ENCODE data around the gene GH2.
"Not testable (repeated sequence)": the region's sequence is repeated elsewhere in the genome, so short reads cannot be mapped to it uniquely, and the experiment has no call there.

The GH2 gene

DNA sequence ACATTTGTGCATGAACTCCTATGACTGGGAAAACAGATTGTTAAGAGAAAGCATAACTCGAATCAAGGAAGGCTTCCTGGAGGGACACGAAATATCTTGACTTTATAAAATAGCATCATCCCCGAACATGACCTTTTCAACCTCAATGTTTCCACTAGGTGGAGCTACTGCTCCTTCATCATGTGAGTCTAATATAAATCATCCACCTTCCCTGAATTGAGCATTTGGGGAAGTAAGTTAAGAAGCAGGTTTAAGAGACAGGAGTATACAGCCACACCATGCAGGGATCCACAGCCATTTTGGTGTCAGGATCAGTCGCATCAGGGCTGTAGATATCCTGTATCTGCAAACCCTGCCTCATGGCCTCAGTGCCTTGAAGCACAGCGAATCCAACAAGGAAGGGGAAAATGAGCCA is 22.1 kb upstream of the GH2 start:
- not testable (repeated sequence) for H2AFZ ChIP-seq (ENCODE audit: low read depth, low read length); H3K4me1 ChIP-seq (ENCODE audit: insufficient read depth, low read length); H3K27me3 ChIP-seq (ENCODE audit: insufficient read depth, low read length); H3K4me3 ChIP-seq (ENCODE audit: low read length); H3K36me3 ChIP-seq (ENCODE audit: insufficient read depth, low read length); H3K9me3 ChIP-seq (ENCODE audit: low read length)

DNA sequence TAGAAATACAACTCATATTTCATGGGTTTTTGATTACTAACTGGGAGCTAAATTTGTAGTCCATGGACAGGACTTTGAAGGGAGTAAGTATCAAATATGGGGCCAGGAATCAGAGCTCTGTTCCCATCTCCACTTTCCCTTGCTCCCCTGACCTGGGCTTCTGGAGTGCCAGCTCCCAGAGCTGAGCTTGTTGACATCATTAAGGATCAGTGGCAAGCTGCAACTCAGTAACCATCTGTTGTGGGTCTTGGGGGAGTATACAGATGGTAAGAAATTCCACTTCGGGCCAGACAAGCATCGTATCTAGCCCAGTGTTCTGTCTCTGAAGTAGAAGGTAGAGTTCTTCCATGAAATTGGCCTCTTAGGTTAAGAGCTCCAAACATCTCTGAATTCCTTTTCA is 20.2 kb upstream of the GH2 start:
- not testable (repeated sequence) for H3K36me3 ChIP-seq (ENCODE audit: insufficient read depth, low read length); H3K4me3 ChIP-seq (ENCODE audit: low read length); H3K27me3 ChIP-seq (ENCODE audit: insufficient read depth, low read length); H3K9me3 ChIP-seq (ENCODE audit: low read length); H2AFZ ChIP-seq (ENCODE audit: low read depth, low read length); H3K4me1 ChIP-seq (ENCODE audit: insufficient read depth, low read length)

DNA sequence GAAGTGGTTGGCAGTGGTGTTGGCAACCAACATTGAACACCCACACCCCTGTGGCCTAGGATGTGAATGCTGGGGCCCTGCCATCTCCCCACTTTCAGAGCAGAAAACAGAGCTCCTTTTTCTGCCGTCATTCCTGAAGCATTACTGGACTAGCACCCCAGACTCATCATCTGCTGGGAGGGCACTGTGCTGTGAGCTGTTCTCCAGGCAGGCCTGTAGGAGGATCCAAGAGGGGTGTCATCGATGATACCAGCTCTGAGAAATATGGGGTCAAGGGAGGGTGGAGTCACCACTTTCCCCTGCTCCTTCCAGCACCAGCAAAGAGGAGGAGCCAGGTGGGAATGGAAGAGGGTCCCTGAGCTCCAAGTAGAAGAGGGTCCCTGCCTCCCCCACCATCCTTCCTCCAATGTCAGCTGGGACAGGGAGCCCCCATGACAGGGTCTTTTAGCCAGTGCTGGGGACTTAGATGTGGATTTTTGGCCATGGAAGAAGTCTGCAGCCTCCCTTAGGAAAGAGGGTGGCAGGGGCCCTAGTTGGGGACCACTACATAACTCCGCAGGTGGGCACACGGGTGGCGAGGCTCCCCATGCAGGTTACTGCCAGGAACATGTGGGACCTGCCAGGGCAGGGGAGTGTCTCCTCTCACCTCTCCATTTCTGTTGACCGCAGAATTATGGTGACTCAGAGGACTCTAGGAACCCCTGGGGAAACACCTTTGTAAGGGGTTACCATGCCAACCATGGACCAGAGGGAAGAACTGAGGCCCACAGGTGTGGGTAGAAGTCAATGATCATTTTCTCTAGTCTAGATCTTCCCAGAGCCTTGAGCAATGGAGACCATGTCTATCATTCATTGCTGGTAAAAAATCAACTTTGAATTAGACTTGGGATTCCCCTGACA is 17.4 kb upstream of the GH2 start:
- not testable (repeated sequence) for H3K27me3 ChIP-seq (ENCODE audit: insufficient read depth, low read length); H2AFZ ChIP-seq (ENCODE audit: low read depth, low read length); H3K4me3 ChIP-seq (ENCODE audit: low read length); H3K4me1 ChIP-seq (ENCODE audit: insufficient read depth, low read length); H3K36me3 ChIP-seq (ENCODE audit: insufficient read depth, low read length); H3K9me3 ChIP-seq (ENCODE audit: low read length)

DNA sequence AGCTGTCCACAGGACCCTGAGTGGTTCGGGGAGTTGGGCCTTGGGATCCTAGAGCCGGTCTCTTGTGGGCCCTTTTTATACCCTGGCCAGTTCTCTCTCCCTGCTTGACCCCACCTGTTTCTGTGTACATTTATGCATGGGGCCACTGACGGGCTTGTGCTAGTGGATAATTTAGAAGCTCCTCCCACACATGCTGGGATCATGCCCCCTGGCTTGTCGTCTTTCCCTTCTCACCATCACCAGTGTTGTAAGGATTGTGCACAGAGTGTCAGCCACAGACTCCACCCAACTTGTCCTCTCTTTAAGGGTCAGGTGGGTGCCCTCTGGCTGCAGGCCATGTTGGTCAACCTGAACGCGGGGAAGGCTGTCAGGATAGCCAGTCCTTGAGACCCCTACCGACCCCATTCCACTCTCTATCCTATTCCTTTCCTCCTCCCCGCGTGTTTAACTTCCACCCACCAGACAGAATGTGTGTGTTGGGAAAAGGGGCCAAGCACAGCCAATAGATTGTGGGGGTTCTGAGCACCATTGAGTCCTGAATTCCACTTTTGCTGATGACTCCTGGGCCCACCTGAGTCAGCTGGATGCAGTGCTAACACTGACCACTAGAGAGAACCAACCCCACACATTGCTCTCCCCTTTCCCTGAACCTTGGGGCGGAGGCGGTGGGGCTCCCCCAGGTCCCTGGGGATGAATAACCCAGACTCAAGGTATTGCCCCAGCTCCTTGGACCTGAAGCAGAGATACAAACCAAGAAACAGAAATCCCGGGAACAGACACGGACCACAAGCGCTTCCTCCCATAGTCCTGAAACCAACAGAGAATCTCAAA is 15.0 kb upstream of the GH2 start, which contains the start of gene CSH1:
Gene CSH1 (minus strand): TSS at position 51 of the 831 bp plus-strand sequence. CDS start 63 bp downstream, outside the sequence.
- H3K36me3 ChIP-seq (ENCODE audit: insufficient read depth, low read length); H3K4me3 ChIP-seq (ENCODE audit: low read length); H3K4me1 ChIP-seq (ENCODE audit: insufficient read depth, low read length); H3K9me3 ChIP-seq (ENCODE audit: low read length); H2AFZ ChIP-seq (ENCODE audit: low read depth, low read length); H3K27me3 ChIP-seq (ENCODE audit: insufficient read depth, low read length): not testable (repeated sequence)

DNA sequence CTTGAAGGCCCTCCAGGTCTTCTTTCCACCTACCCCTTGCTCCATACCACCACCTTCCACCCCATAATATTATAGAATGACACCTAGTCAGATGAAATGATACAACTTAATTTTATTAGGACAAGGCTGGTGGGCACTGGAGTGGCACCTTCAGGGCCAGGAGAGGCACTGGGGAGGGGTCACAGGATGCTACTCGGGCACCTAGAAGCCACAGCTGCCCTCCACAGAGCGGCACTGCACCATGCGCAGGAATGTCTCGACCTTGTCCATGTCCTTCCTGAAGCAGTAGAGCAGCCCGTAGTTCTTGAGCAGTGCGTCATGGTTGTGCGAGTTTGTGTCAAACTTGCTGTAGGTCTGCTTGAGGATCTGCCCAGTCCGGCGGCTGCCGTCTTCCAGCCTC is 13.1 kb upstream of the GH2 start:
- H3K4me3 ChIP-seq (ENCODE audit: low read length); H3K4me1 ChIP-seq (ENCODE audit: insufficient read depth, low read length); H2AFZ ChIP-seq (ENCODE audit: low read depth, low read length); H3K9me3 ChIP-seq (ENCODE audit: low read length); H3K27me3 ChIP-seq (ENCODE audit: insufficient read depth, low read length); H3K36me3 ChIP-seq (ENCODE audit: insufficient read depth, low read length): not testable (repeated sequence)

DNA sequence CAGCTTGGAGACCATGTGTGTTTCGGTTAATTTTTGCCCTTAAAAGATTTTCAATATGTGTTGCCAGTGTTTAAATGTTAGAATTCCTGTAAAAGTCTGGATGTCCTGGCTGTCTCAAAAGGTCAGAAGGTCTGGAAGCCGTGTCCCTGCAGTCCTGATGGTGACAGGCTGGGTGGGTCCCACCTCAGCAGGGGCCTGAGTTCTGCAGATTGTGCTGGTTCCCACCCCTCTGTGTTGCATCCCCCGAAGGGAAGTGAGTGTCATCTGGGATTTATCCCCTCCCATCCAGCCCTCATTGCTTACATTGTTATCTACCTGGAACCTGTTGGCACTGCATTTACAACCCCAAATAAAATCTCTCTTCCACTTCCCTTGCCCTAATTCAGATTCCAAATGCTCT is 12.3 kb upstream of the GH2 start:
- not testable (repeated sequence) for H3K9me3 ChIP-seq (ENCODE audit: low read length); H3K4me1 ChIP-seq (ENCODE audit: insufficient read depth, low read length); H2AFZ ChIP-seq (ENCODE audit: low read depth, low read length); H3K4me3 ChIP-seq (ENCODE audit: low read length); H3K36me3 ChIP-seq (ENCODE audit: insufficient read depth, low read length); H3K27me3 ChIP-seq (ENCODE audit: insufficient read depth, low read length)

DNA sequence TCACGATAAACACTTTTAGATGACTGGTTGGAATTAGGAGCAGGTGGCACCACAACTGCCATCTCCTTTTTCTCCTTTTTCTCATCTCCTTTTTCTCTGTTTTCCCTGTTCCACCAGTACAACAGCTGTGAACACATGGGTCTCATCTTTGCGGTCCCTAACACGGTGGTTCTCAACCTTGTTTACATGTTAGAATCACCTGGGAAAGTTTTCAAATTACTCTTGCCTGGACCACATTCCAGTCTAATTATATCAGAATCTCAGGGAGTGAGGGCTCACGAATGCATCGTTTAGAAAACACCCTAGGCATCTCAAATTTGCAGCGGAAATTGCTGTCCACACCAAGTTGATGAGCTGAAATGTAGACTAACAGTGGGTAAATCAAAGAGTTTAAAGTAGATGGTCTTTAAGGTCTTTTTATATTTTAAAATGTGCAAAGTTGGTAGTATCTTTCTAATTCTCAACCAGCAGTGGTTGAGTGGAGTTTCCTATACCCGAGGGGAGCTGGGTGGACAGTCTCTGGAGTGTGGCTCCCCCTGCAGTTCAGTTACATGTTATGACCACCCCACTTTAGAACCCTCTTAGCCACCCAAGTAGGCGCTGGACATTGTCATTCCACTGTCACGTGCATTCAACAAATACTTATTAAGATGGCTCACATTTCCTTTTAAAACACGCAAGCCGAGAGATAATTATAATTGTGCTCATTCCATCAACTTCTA is 10.7 kb upstream of the GH2 start:
- not testable (repeated sequence) for H3K27me3 ChIP-seq (ENCODE audit: insufficient read depth, low read length); H3K36me3 ChIP-seq (ENCODE audit: insufficient read depth, low read length); H3K4me1 ChIP-seq (ENCODE audit: insufficient read depth, low read length); H2AFZ ChIP-seq (ENCODE audit: low read depth, low read length); H3K9me3 ChIP-seq (ENCODE audit: low read length); H3K4me3 ChIP-seq (ENCODE audit: low read length)

DNA sequence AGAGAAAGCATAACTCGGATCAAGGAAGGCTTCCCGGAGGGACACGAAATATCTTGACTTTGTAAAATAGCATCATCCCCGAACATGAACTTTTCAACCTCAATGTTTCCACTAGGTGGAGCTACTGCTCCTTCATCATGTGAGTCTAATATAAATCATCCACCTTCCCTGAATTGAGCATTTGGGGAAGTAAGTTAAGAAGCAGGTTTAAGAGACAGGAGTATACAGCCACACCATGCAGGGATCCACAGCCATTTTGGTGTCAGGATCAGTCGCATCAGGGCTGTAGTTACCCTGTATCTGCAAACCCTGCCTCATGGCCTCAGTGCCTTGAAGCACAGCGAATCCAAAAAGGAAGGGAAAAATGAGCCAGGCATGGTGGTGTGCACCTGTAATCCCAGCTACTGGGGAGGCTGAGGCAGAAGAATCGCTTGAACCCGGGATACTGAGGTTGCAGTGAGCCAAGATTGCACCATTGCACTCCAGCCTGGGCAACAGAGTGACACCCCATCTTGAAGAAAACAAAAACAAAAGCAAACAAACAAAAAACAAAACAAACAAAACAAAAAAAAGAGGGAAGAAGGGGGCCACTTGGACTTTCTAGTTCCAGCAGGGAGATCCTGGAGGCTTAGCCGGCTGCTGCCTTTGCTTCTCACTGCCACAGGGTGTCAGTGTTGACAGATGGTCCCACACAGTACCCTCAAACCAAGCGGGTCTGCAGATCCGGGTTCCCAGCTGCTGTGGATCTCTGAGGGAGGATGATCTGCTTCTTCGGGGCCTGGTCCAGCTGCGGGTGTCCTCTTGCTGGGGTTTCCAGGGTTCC is 7.5 kb upstream of the GH2 start:
- not testable (repeated sequence) for H2AFZ ChIP-seq (ENCODE audit: low read depth, low read length); H3K4me1 ChIP-seq (ENCODE audit: insufficient read depth, low read length); H3K27me3 ChIP-seq (ENCODE audit: insufficient read depth, low read length); H3K4me3 ChIP-seq (ENCODE audit: low read length); H3K9me3 ChIP-seq (ENCODE audit: low read length); H3K36me3 ChIP-seq (ENCODE audit: insufficient read depth, low read length)

DNA sequence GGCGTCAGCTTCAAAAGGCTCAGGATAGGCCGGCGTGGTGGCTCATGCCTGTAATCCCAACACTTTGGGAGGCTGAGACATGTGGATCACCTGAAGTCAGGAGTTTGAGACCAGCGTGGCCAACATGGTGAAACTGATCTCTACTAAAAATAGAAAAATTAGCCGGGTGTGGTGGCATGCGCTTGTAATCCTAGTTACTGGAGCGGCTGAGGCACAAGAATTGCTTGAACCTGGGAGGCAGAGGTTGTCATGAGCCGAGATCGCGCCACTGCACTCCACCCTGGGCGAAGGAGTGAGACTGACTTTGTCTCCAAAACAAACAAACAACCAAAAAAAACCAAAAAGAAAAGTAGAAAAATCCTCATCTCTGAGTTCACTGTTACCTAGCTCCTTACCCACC is 3.4 kb upstream of the GH2 start:
- not testable (repeated sequence) for H3K4me3 ChIP-seq (ENCODE audit: low read length); H3K4me1 ChIP-seq (ENCODE audit: insufficient read depth, low read length); H3K36me3 ChIP-seq (ENCODE audit: insufficient read depth, low read length); H3K9me3 ChIP-seq (ENCODE audit: low read length); H2AFZ ChIP-seq (ENCODE audit: low read depth, low read length); H3K27me3 ChIP-seq (ENCODE audit: insufficient read depth, low read length)

DNA sequence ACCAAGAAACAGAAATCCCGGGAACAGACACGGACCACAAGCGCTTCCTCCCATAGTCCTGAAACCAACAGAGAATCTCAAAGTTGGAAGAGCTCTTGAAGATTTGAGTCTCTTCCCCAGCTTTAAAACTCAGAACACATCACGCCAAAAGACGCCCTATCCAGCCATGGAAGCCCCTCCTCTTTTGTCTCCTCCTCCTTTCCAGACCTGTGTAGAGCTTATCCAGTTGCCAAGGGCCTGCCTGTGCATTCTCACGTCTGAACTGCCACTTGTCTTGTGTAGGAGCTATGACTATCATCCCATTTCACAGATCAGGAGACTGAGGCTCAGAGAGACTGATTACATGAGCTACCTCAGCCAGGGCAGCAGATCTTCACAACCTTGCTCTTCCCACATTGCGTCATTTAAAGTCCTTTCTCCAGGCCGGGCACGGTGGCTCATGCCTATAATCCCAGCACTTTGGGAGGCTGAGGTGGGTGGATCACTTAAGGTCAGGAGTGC is 932 bp upstream of the GH2 start:
- H3K4me1 ChIP-seq (ENCODE audit: insufficient read depth, low read length); H3K9me3 ChIP-seq (ENCODE audit: low read length); H3K4me3 ChIP-seq (ENCODE audit: low read length); H3K27me3 ChIP-seq (ENCODE audit: insufficient read depth, low read length); H3K36me3 ChIP-seq (ENCODE audit: insufficient read depth, low read length); H2AFZ ChIP-seq (ENCODE audit: low read depth, low read length): not testable (repeated sequence)

DNA sequence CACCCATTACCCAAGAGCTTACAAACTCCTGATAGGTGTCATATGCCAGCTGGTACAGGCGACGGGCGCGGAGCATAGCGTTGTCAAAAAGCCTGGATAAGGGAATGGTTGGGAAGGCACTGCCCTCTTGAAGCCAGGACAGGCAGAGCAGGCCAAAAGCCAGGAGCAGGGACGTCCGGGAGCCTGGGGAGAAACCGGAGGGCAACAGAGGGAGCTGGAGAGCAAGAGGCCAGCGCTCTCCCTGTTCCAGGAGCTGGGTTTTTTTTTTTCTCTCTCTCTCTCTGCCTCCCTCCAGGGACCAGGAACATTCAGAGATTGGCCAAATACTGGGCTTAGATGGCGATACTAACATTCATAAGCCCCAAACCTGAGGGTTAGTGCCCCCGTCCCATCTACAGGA is 407 bp downstream of the GH2 start:
- not testable (repeated sequence) for H3K36me3 ChIP-seq (ENCODE audit: insufficient read depth, low read length); H2AFZ ChIP-seq (ENCODE audit: low read depth, low read length); H3K27me3 ChIP-seq (ENCODE audit: insufficient read depth, low read length); H3K9me3 ChIP-seq (ENCODE audit: low read length); H3K4me3 ChIP-seq (ENCODE audit: low read length); H3K4me1 ChIP-seq (ENCODE audit: insufficient read depth, low read length)

DNA sequence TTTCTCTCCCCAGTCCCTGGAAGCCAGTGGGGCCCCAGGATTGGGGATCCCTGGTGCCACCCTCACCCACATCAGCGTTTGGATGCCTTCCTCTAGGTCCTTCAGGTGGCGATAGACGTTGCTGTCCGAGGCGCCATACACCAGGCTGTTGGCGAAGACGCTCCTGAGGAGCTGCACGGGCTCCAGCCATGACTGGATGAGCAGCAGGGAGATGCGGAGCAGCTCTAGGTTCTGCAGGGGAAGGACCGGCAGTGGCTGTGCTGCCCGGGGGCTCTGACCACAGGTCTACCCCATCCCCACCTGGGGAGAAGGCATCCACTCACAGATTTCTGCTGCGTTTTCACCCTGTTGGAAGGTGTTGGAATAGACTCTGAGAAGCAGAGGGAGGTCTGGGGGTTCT is 1.0 kb downstream of the GH2 start:
- H3K4me1 ChIP-seq (ENCODE audit: insufficient read depth, low read length), result no peaks in the 10 kb centered on the region
- H3K9me3 ChIP-seq (ENCODE audit: low read length), result no peaks in the 10 kb centered on the region
- H3K4me3 ChIP-seq (ENCODE audit: low read length), result no peak overlapping the region
- H3K27me3 ChIP-seq (ENCODE audit: insufficient read depth, low read length), result no peaks in the 10 kb centered on the region
- no peaks in the 10 kb centered on the region for H3K36me3 ChIP-seq (ENCODE audit: insufficient read depth, low read length)
- no peak overlapping the region for H2AFZ ChIP-seq (ENCODE audit: low read depth, low read length)

Measured in neuron (in vitro differentiated cells).